ENCODE results near the gene ERVFRD-1. TPM values are rescaled to one million over a fixed set of nuclear protein-coding genes. Genes with fewer than 3 reads are reported as not detected.

Gene ERVFRD-1
- total and polyA plus RNA-seq, 2 experiments from 2014 or later: 0.06 TPM; not detected in 1

- Histone ChIP-seq H3K4me1 (ENCODE audit: insufficient read depth) (peaks cover 14% of the 10 kb centered on the region), H3K36me3 (ENCODE audit: insufficient read depth) (no peaks in the 10 kb centered on the region), H3K27me3 (ENCODE audit: insufficient read depth) (no peaks in the 10 kb centered on the region), H3K79me2 (replicated peaks; ENCODE audit: insufficient read depth) (no peaks in the 10 kb centered on the region), H2AFZ (peak overlapping the region; percentile 18; the same call in 1 of the 2 replicates), H3K4me2 (no peak overlapping the region), H3K9me2 (ENCODE audit: insufficient read depth) (no peaks in the 10 kb centered on the region), H3K27ac (ENCODE audit: low read depth) (no peak overlapping the region), H3F3A (replicated peaks; ENCODE audit: low read depth) (no peaks in the 10 kb centered on the region), H4K20me1 (replicated peaks; ENCODE audit: insufficient read depth) (no peaks in the 10 kb centered on the region), H3K4me3 (no peak overlapping the region)
- DNase-seq (ENCODE audit: low spot score): no peak
- no peaks in the 10 kb centered on the region for H3K36me3 Mint-ChIP-seq (ENCODE audit: low read depth)
- TF ChIP-seq EZH2 (IDR thresholded peaks at IDR 0.05; ENCODE audit: low read depth, unreplicated experiment): no peak
- TF ChIP-seq CTCF (conservative IDR thresholded peaks at IDR 0.05; ENCODE audit: low read depth in 2 of 2): no peak
- no peak for TF ChIP-seq CREB1 (CRISPR knock-in tag; IDR thresholded peaks at IDR 0.05; ENCODE audit: low read depth)
- TF ChIP-seq EZH2phosphoT487 (IDR thresholded peaks at IDR 0.05; ENCODE audit: unreplicated experiment): no peak
- no peak for TF ChIP-seq ZNF114 (CRISPR knock-in tag; IDR thresholded peaks at IDR 0.05)
- no peak for TF ChIP-seq ZNF462 (CRISPR knock-in tag; IDR thresholded peaks at IDR 0.05)
- no peak for TF ChIP-seq REST (IDR thresholded peaks at IDR 0.05; ENCODE audit: unreplicated experiment)
- TF ChIP-seq ZNF331 (CRISPR knock-in tag; IDR thresholded peaks at IDR 0.05; ENCODE audit: low read depth): no peak
- no peak for TF ChIP-seq STAT1 (IDR thresholded peaks at IDR 0.05; ENCODE audit: unreplicated experiment)
- no peak for TF ChIP-seq JUNB (IDR thresholded peaks at IDR 0.05; ENCODE audit: unreplicated experiment)
- TF ChIP-seq ETS1 (IDR thresholded peaks at IDR 0.05): no peak
- no peak for TF ChIP-seq POLR2AphosphoS5 (IDR thresholded peaks at IDR 0.05; ENCODE audit: low read depth)
- TF ChIP-seq NANOG (IDR thresholded peaks at IDR 0.05; ENCODE audit: borderline replicate concordance): no peak
- no peak overlapping the region for H3K4me3 Mint-ChIP-seq
- H3K27ac Mint-ChIP-seq: no peak overlapping the region
- peaks cover 2% of the 10 kb centered on the region for H3K27me3 Mint-ChIP-seq (ENCODE audit: insufficient read depth, low read depth, poor library complexity)
- no peaks in the 10 kb centered on the region for H3K9me3 Mint-ChIP-seq
- H3K4me1 Mint-ChIP-seq: peaks cover 19% of the 10 kb centered on the region
- ATAC-seq: no peak
These were observed 39.4 kb downstream of the ERVFRD-1 start for GRCh38 chr6:11072101-11072500.
